ENCODE results near the gene MELTF.

The MELTF gene

DNA sequence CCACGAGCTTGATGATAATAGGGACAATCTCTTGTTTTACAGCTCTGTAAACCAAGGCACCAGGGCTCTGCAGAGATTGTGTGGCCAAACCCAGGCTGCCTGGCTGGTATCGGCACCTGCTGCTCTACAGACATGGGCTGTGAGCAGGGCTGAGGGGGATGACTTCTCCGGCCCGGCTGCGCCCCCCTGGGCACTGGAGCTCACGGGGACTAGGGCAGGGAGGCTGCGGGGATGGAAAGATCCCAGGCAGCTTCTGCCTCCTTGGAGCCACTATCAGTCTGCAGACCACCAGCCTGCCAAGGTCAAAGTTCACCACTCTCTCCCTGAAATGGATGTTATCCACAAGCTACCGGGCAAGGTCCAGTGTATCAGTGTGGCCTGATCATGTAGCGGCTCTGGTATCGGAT lies 39.0 kb downstream of the MELTF start:
- TF ChIP-seq, protein P1, sequence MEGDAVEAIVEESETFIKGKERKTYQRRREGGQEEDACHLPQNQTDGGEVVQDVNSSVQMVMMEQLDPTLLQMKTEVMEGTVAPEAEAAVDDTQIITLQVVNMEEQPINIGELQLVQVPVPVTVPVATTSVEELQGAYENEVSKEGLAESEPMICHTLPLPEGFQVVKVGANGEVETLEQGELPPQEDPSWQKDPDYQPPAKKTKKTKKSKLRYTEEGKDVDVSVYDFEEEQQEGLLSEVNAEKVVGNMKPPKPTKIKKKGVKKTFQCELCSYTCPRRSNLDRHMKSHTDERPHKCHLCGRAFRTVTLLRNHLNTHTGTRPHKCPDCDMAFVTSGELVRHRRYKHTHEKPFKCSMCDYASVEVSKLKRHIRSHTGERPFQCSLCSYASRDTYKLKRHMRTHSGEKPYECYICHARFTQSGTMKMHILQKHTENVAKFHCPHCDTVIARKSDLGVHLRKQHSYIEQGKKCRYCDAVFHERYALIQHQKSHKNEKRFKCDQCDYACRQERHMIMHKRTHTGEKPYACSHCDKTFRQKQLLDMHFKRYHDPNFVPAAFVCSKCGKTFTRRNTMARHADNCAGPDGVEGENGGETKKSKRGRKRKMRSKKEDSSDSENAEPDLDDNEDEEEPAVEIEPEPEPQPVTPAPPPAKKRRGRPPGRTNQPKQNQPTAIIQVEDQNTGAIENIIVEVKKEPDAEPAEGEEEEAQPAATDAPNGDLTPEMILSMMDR (conservative IDR thresholded peaks at IDR 0.05; ENCODE audit: low read length): no peak

DNA sequence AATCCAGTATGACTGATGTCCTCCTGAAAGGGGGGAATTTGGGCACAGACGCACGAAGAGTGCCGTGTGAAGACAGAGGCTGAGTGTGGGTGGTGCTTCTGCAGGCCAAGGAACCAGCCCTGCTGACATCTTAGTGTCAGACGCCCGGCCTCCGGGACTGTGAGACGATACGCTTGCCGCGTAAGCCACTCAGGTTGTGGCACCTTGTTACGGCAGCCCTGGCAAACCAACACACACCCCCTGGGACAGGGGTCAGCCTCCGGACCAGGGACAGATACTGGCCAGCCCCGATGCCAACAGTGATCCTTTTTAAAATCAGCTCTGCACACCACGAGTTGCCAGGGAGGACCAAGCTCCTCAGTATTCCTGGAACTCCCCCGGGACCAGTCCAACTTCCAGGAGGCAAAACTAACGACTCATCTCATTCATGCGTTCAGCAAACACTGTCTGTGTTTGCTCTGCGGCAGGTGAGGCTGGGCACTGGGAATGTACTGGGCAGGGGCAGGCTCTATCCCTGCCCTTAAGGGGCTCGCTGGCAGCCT lies 39.8 kb downstream of the MELTF start:
- no peak overlapping the region for H3K4me3 ChIP-seq (ENCODE audit: low read length)
- peak; percentile 26 for DNase-seq (ENCODE audit: low read depth)
- TF ChIP-seq, protein P1 (conservative IDR thresholded peaks at IDR 0.05; ENCODE audit: low read length): no peak

More for the DNA sequence above, 39.0 kb downstream of the MELTF start:
- DNase-seq (ENCODE audit: low read depth): no peak
- H3K4me3 ChIP-seq (ENCODE audit: low read length): no peak overlapping the region

DNA sequence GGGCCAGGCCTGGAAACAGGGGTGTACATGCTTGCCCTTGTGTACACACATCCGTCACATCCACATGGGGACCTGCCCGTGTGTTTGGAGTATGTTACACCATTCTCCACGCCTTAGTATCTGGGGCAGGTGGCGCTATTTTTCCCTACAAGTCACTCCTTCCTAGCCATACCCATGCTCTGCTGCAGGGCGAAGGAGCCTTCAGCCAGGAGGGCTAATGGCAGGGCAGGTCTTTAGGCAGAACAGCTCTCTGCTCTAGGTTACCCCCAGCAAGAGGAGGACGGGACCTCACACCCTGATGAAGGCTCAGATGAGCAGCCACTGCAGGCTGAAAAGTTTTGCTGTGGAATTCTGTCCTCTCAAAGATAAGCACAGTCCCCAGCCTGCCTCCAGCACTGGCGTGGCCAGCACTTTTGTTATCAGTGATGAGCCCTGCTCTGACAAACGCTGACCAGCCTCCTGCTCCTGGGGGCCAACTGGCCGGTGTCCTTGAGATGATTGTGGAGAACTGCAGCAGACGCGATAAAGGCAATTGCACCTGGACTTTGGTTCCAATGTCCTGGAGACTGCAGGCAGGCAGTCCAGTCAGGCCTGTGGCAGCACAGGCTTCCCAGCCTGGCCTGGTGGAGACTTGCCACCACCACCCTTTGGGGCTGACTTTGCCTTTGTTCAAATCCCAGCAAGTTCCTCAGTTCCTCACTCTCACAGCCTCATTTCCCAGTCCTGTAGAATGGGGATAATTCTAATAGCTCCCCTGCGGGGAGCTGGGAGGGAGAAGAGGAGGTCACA lies 41.2 kb downstream of the MELTF start:
- TF ChIP-seq, protein P1 (conservative IDR thresholded peaks at IDR 0.05; ENCODE audit: low read length): no peak
- DNase-seq (ENCODE audit: low read depth): no peak
- no peak overlapping the region for H3K4me3 ChIP-seq (ENCODE audit: low read length)

DNA sequence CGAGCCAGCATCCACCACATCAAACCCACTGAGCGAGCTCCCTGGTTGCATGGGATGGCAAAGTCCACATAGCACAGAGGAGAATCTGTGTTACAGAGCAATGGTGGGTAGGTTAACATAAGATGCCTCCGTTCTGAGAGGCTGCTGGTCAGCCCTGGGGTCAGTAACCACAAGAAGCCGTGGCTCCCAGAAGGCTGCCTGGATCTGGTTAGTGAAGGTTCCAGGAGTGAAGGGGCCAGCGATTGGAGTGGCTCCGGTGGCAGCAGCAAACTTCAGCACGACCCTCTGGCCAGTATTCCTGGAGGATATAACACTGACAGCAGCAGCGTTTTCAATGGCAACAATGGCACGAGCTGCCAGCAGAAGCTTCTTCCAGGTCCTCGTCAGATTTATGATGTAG lies 42.6 kb downstream of the MELTF start:
- no peak overlapping the region for H3K4me3 ChIP-seq (ENCODE audit: low read length)
- TF ChIP-seq, protein P1 (conservative IDR thresholded peaks at IDR 0.05; ENCODE audit: low read length): no peak
- DNase-seq (ENCODE audit: low read depth): no peak

DNA sequence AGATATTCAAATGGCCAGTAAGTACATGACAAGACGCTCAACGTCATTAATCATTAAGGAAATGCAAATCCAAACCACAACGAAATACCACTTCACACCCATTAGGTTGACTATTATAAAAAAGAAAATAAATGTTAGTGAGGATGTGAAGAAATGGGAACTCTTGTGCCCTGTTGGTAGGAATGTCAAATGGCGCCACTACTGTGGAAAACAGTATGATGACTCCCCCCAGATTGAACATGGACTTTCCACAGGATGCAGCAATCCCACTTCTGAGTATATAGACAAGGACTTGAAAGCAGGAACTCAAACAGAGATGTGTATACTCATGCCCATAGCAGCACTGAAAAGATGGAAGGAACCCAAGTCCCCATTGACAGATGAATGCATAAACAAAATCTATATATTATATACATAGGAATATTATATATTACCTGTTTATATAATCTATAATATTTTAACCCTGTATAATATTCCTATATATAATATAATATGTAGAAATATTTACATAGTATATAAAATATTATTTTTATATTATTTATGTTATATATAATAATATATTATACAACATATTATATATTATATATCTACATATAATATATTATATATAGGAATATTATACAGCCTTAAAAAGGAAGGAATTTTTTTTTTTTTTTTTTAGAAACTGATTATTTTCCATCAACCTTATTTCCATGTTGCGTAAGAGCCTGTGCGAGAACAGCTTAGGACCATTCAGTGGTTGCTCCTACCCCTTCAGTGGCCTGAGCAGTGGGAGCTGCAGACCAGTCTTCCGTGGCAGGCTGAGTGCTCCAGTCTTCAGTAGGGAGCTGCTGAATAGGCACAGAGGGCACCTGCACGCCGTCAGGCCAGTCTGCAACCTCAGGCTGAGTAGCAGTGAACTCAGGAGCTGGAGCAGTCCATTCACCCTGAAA lies 43.4 kb downstream of the MELTF start:
- H3K4me3 ChIP-seq (ENCODE audit: low read length): no peak overlapping the region
- TF ChIP-seq, protein P1 (conservative IDR thresholded peaks at IDR 0.05; ENCODE audit: low read length): peak; percentile 24; the same call in 1 of the 2 replicates
- DNase-seq (ENCODE audit: low read depth): no peak

DNA sequence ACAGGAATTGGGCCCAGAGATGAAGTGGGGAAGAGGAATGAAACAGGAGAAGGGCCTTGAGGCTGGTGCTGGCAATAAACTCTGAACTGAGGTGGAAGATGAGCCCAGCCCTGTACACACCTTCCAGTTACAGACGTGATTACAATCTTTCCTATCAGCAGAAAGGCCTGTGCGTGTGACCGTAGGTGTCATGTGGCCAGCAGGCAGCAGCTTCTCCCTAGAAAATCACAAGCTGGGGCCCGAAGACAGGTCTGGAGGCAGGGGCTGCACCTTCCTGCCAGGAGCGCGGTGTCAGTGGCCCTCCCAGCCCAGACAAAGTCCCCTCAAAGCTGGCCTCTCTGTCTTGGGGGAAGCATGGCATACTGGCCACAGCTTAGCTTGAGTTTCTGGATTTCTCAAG lies 44.3 kb downstream of the MELTF start:
- H3K4me3 ChIP-seq (ENCODE audit: low read length): no peak overlapping the region
- TF ChIP-seq, protein P1 (conservative IDR thresholded peaks at IDR 0.05; ENCODE audit: low read length): no peak
- no peak for DNase-seq (ENCODE audit: low read depth)

Measured in AG10803 (cell line).